ENCODE data around the gene TARM1. TPM values are rescaled to one million over a fixed set of nuclear protein-coding genes. Genes with fewer than 3 reads are reported as not detected.

TARM1 gene
- not detected for total RNA-seq

DNA sequence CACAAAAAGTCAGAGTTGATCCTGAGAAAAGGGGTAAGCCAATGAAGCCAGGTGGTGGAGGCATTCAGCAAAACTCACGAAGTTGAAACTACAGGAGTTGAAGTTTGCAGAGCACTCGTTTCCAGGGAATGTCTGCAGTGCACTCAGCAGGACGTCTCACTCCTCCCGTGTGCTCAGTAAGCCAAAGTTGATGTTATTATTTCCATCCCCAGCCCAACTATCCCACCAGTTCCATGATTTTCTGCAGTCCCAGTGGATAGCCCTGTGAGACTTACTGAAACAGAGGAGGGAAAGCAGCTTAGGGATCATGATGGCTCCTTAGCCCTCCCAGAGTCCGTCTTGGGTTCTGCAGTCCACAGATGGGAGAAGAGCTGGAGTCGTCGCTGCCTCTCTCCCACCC, at the start of gene TARM1:
Gene TARM1, minus strand, starts transcription at position 334 of the 400 bp plus-strand sequence. Its CDS starts 25 bp downstream, at position 309.

DNA sequence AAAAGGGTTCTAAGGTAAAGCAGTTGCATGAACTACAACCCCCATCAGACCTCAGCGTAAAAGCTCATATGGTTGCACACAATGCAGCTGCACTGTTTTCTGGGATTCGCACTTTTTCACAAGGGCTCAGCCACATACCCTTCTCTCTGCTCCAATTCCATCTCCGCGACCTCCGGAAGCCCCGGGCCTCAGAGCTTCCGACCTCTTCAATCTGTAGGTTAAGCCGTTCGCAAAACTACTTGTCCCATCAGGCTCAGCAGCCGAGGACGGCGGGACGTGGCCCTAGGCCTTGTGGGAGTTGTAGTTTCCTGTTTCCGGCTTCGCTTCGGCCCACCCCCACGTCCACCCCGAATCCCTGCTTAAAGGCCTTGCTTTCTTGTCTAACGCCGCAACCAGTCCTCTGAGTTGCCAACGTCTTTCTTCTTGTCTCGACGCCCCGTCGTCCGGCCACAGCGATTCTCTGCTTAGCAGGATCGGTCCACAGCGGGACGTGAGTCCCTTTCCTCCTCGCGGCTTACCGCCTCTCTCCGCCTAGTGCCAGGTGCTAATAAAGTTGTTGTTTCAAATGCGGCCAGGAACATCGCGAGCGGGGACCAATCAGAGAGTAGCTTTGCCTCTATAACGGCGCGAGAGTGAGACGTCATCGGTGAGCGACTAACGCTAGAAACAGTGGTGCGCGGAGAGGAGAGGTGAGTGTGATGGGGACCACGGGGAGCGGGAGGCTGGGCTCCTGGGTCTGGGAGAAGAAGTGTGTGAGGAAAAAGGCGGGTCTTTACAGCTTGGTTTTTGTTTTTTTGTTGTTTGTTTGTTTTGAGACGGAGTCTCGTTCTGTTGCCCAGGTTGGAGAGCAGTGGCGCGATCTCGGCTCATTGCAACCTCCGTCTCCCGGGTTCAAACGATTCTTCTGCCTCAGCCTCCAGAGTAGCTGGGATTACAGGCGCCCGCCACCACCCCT, 34.2 kb upstream of the TARM1 start, which contains the start of the genes PRPF31 and TFPT:
Gene PRPF31, plus strand, starts transcription at position 646 of the 955 bp plus-strand sequence. CDS start 2,525 bp downstream, outside the sequence.
Gene TFPT, minus strand, starts transcription at position 549 of the 955 bp plus-strand sequence. Its CDS starts 388 bp downstream, at position 161.

DNA sequence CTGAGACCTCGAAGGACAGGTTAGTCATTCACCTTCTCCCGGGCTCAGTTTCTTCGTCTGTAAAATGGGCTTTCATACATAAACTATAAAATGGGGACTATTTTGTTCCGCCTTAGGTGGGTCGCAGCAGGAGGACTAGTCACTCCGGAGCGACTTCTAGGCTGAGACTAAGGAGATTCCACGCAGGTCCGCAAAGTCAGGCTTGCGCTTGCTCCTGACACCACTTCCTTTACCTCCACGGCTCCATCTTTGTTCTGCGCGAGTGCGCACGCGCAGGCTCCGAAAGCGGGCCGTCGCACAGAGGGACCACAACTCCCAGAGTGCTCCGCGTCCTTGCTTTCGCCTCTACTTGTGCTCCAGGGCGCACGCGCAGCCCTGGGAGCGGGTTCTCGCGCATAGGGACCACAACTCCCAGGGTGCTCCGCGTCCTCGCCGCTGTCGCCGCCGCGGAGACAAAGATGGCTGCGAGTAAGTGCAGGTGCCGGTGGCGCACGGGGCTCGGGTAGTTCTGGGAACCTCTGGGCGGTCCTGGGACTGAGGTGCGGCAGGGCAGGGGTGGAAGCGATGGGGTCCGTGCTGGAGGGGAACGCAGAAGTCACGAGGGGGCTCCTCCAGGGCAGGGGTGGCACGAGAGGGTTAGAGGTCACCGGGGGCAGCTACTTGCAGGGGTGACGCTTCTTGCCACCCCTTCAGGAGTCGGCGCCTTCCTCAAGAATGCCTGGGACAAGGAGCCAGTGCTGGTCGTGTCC, 21.4 kb upstream of the TARM1 start, which contains the start of gene NDUFA3:
Gene NDUFA3, plus strand, starts transcription at position 435 of the 749 bp plus-strand sequence. Its CDS starts 24 bp downstream, at position 459.

DNA sequence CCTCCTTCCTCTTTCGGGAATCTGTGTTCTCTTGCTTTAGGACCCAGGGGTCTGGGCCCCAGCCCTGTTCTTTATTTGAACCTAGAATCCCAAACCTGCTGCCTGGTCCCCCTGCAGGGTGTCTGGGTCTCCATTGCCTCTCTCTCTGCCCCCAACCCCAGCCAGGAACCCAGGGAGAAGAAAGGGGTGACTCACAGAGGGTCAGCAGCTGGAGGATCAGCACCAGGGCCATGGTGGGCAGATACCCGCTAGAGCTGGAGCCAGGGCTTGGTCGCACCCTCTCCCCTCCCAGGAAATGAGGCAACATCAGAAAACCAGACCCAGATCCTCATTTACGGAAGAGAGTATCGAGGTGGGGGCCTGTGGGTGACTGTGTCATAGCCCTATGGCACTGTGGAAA, 19.4 kb upstream of the TARM1 start, which contains the start of gene OSCAR:
Gene OSCAR, minus strand, starts transcription at position 243 of the 400 bp plus-strand sequence. Its CDS starts 11 bp downstream, at position 232.

DNA sequence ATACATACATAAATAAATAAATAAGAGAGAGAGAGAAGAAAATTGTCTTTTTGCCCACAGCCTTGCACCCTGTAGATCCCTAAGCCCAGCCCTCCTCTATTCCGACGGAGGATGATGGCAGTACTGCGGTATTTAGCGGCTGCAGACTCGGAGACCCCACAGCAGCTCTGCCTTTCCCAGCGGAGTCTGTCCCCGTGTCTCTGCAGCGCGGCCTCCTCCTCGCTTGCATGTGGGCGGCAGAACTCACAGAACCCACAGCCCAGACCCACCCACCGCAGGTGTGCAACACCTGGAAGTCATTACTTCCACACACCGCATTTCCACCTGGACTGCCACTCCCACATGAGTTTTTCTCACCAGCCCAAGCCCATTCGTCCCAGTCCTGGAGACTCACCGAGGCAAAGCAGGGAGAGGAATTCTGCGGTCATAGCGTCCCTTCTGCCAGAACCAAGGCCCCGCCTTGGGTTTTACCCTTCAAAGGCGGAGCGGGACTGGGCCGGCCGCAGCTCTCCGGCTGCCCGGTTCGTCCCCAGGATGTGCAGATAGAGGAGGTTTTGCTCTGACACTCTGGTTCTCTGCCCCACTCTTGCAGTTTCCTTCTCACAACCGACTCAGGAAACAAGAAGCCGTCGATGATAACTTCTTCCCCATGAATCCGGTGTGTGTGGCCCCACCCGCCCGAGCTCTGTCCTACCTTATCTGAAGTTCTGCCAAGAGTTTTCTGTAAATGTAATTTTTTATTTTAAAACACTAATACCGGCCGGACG, 17.6 kb downstream of the TARM1 start, which contains the start of gene VSTM1:
Gene VSTM1, minus strand, starts transcription at position 548 of the 767 bp plus-strand sequence. Its CDS starts 120 bp downstream, at position 428.

Other genes with a start within 250 kb of the TARM1 start
- gene MYADM, start 213.5 kb downstream of the TARM1 start, total RNA-seq = 23.3 TPM
- 0.16 TPM for gene PRKCG, start 199.2 kb downstream of the TARM1 start, total RNA-seq
- 8.6 TPM for gene CACNG7, start 172.1 kb downstream of the TARM1 start, total RNA-seq
- gene CACNG8, start 118.4 kb downstream of the TARM1 start, total RNA-seq = 0.99 TPM
- gene CACNG6, start 89.7 kb downstream of the TARM1 start, total RNA-seq = 4.3 TPM
- gene VSTM1, start 17.5 kb downstream of the TARM1 start, total RNA-seq = not detected
- not detected for gene OSCAR, start 19.4 kb upstream of the TARM1 start, total RNA-seq
- gene NDUFA3, start 21.5 kb upstream of the TARM1 start, total RNA-seq = 9.7 TPM
- 9.7 TPM for gene TFPT, start 34.3 kb upstream of the TARM1 start, total RNA-seq
- 46.4 TPM for gene PRPF31, start 34.4 kb upstream of the TARM1 start, total RNA-seq
- 33.1 TPM for gene CNOT3, start 56.4 kb upstream of the TARM1 start, total RNA-seq
- gene LENG1, start 78.4 kb upstream of the TARM1 start, total RNA-seq = 5.7 TPM
- gene TMC4, start 91.8 kb upstream of the TARM1 start, total RNA-seq = 6.8 TPM
- gene MBOAT7, start 108.2 kb upstream of the TARM1 start, total RNA-seq = 24.0 TPM
- gene TSEN34, start 109.9 kb upstream of the TARM1 start, total RNA-seq = 51.0 TPM
- gene RPS9, start 119.5 kb upstream of the TARM1 start, total RNA-seq = 1,536 TPM
- 9.2 TPM for gene LILRB3, start 141.6 kb upstream of the TARM1 start, total RNA-seq
- gene LILRA6, start 161.4 kb upstream of the TARM1 start, total RNA-seq = 0.66 TPM
- gene LILRB5, start 175.9 kb upstream of the TARM1 start, total RNA-seq = 2.1 TPM
- 1.2 TPM for gene LILRB2, start 199.7 kb upstream of the TARM1 start, total RNA-seq
- gene LILRA5, start 231.8 kb upstream of the TARM1 start, total RNA-seq = 0.93 TPM

All from camera-type eye (tissue), 1 donor.